Breast epithelium (tissue), 3 donors: ENCODE results near the gene SIX3.

Source experiments
- POLR2A ChIP-seq: fragments of 450-650 bp; IDR thresholded peaks from one replicate; pipeline ENCODE4 v1.6.1; 2016; ENCODE audit warnings: antibody characterized with exemption, mild to moderate bottlenecking, moderate library complexity
- POLR2AphosphoS5 ChIP-seq, 3 donors: sonication (generic); formaldehyde crosslinking; IDR thresholded peaks; one replicate each; pipeline ENCODE4 v1.6.1; 2017; ENCODE audit warnings: antibody characterized with exemption in 3 of 3
- TF ChIP-seq, protein P1 (sequence below), 3 donors: fragments of 450-650 bp; IDR thresholded peaks; one replicate each; pipeline ENCODE4 v1.5.1; 2016 to 2017; ENCODE audit warnings: antibody characterized with exemption in 3 of 3, mild to moderate bottlenecking in 3 of 3, moderate library complexity in 3 of 3

DNA sequence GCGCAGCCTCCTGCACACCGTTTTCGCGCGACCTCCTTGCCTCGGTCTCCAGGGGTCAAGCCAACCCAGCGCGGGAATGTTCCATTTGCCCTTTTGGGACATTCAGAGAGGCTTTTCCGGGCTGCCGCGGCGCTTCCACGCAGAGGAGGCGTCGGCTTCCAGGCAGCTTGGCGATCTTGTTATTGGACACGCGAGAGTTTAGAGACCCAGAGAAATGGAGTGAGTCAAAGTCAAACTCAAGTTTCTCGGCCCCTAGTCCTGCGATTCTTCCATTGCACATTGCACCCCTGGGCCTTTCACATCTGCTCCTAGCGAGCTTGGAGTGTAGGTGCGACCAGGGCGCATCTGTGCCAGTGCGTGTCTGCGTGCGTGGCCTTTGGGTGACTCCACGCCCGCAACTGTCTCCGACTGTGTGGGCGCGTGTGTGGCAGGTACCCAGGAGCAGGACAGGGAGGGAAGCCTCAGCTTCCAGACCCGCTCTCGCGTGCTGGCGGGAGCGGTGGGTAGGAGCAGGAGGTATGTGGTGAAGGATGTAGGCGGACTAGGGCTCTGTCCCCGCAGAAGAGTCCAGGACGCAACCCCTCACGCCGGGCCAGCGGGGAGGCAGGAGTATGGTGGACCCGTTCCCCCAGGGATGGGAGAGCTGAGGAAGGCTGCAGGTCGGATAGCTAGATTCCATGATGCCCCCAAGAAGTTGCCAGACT lies 13.5 kb downstream of the SIX3 start:
- TF ChIP-seq, protein P1, sequence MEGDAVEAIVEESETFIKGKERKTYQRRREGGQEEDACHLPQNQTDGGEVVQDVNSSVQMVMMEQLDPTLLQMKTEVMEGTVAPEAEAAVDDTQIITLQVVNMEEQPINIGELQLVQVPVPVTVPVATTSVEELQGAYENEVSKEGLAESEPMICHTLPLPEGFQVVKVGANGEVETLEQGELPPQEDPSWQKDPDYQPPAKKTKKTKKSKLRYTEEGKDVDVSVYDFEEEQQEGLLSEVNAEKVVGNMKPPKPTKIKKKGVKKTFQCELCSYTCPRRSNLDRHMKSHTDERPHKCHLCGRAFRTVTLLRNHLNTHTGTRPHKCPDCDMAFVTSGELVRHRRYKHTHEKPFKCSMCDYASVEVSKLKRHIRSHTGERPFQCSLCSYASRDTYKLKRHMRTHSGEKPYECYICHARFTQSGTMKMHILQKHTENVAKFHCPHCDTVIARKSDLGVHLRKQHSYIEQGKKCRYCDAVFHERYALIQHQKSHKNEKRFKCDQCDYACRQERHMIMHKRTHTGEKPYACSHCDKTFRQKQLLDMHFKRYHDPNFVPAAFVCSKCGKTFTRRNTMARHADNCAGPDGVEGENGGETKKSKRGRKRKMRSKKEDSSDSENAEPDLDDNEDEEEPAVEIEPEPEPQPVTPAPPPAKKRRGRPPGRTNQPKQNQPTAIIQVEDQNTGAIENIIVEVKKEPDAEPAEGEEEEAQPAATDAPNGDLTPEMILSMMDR (IDR thresholded peaks at IDR 0.05): no peak
- TF ChIP-seq POLR2A (no peak), POLR2AphosphoS5 (IDR thresholded peaks at IDR 0.05) (no peak)
